Ovary (tissue), 9 donors: ENCODE measurements around the gene IGFBPL1. TPM values are rescaled to one million over a fixed set of nuclear protein-coding genes. Genes with fewer than 3 reads are reported as not detected.

Source experiments
- DNase-seq, 5 donors: peaks; one replicate each; pipeline ENCODE4 v3.0.0-alpha.2; 2019 to 2020
- H3K27ac ChIP-seq, 2 donors: fragments of 200-600 bp; one replicate each; pipeline versions ENCODE4 v1.5.1 to v1.8.0; 2019 to 2022
- H3K27me3 ChIP-seq: fragments of 200-600 bp; one replicate; pipeline ENCODE4 v1.8.0; 2022
- H3K36me3 ChIP-seq: fragments of 200-600 bp; sonication (generic); one replicate; pipeline ENCODE4 v1.5.1; 2019
- H3K4me1 ChIP-seq: one replicate; pipeline ENCODE4 v1.8.1; 2013; ENCODE audit warnings: mild to moderate bottlenecking, moderate library complexity; ENCODE audit not compliant: insufficient read depth
- H3K4me3 ChIP-seq: fragments of 200-600 bp; sonication (generic); one replicate; pipeline ENCODE4 v1.5.1; 2017
- H3K9me3 ChIP-seq, 2 donors: fragments of 200-600 bp in 1 of 2; sonication (generic) in 1 of 2; one replicate each; pipeline versions ENCODE4 v1.5.1 to v1.8.1; 2013 to 2019; ENCODE audit warnings: mild to moderate bottlenecking in 1 of 2, moderate library complexity in 1 of 2
- EP300 ChIP-seq: sonication (generic); formaldehyde crosslinking; IDR thresholded peaks from one replicate; pipeline ENCODE4 v1.6.1; 2017; ENCODE audit warnings: antibody characterized with exemption
- POLR2A ChIP-seq: fragments of 450-650 bp; IDR thresholded peaks from one replicate; pipeline ENCODE4 v1.6.1; 2017; ENCODE audit warnings: antibody characterized with exemption, mild to moderate bottlenecking, moderate library complexity
- WGBS, 3 donors: extraction: QIAGEN DNeasy Blood & Tissue Kit in 1 of 3; methylation state at CpG; one replicate each; pipeline versions ENCODE4 v1.1.5 to v1.1.7; 2013 to 2017; 5-methylcytosine and 5-hydroxymethylcytosine counted together
- intact Hi-C, 4 donors: fragments of 100-400 bp; cut with DNase I; formaldehyde crosslinking; loops; one replicate each; pipeline versions ENCODE4 v1.11.0 to v1.15.1; 2022 to 2023
- polyA plus RNA-seq, 2 donors: library from polyadenylated mRNA; stranded (reverse); fragments of 200-250 nt in 1 of 2; fragments of 350-450 nt in 1 of 2; fragmentation: Illumina TruSeq in 1 of 2; extraction: RNeasy Lipid Tissue Mini Kit (QIAGEN cat#74804) in 1 of 2; gene quantifications; one replicate each; pipeline ENCODE4 v1.2.3, GENCODE V29; 2013 to 2014
- total RNA-seq, 7 donors: library from RNA; depleted of rRNA in 2 of 7; stranded (reverse); fragments of >200 nt in 2 of 7; fragmentation: NEBNext Ultra II Directional in 3 of 7; extraction: Animal tissue kit (Norgen Biotek cat#: 25700) in 3 of 7; gene quantifications; one replicate each; pipeline versions ENCODE4 v1.1.0 to v1.2.4, GENCODE V29; 2016 to 2023
- TF ChIP-seq, protein P1 (sequence below), 3 donors: fragments of 450-650 bp in 2 of 3; fragments of 200-600 bp in 1 of 3; IDR thresholded peaks; one replicate each; pipeline versions ENCODE4 v1.5.1 to v1.8.0; 2016 to 2022; ENCODE audit warnings: antibody characterized with exemption in 3 of 3, mild to moderate bottlenecking in 1 of 3
- donor health status: DM: no; HTN: no; CAD: no; lungs with moderate emphysema.
- donor health status: DM: no; HTN: no; CAD: no.
- donor health status: Bipolar disorder and iron deficiency.
- donor health status: DM: yes; HTN: yes; CAD: no.
- donor health status: DM: no; HTN: no; CAD: no.
- donor health status: DM: yes; HTN: yes; CAD: no.

IGFBPL1 gene
- total and polyA plus RNA-seq, 9 donors = 0.28 to 0.42 (median 0.31) TPM; not detected in 6

- intact Hi-C loops = loop anchor here in 1 of 4 donors (10.0 kb wide), 1 partner anchor 888 kb away; the partner anchor contains the start of gene POLR1E
These were observed 51.3 kb downstream of the IGFBPL1 start for GRCh38 chr9:38372762-38373619.

GRCh38 chr9:38371495-38371894 lies 52.8 kb downstream of the IGFBPL1 start:
- intact Hi-C loops = loop anchor here in 1 of 4 donors (10.0 kb wide), 1 partner anchor 887 kb away; the partner anchor contains the start of gene POLR1E
- peak in 1 of 5 donors; percentile 33 for DNase-seq

More at GRCh38 chr9:38372762-38373619, 51.3 kb downstream of the IGFBPL1 start:
- H3K27ac ChIP-seq = no peak overlapping the region
- H3K4me3 ChIP-seq = no peak overlapping the region
- 67 to 83% (median 77%) methylated on average over 10 of the region's 10 CpGs for WGBS, 3 donors
- DNase-seq = no peak
- peaks cover 10% of the 10 kb centered on the region for H3K4me1 ChIP-seq
- no peaks in the 10 kb centered on the region for H3K36me3 ChIP-seq
- TF ChIP-seq, protein P1, sequence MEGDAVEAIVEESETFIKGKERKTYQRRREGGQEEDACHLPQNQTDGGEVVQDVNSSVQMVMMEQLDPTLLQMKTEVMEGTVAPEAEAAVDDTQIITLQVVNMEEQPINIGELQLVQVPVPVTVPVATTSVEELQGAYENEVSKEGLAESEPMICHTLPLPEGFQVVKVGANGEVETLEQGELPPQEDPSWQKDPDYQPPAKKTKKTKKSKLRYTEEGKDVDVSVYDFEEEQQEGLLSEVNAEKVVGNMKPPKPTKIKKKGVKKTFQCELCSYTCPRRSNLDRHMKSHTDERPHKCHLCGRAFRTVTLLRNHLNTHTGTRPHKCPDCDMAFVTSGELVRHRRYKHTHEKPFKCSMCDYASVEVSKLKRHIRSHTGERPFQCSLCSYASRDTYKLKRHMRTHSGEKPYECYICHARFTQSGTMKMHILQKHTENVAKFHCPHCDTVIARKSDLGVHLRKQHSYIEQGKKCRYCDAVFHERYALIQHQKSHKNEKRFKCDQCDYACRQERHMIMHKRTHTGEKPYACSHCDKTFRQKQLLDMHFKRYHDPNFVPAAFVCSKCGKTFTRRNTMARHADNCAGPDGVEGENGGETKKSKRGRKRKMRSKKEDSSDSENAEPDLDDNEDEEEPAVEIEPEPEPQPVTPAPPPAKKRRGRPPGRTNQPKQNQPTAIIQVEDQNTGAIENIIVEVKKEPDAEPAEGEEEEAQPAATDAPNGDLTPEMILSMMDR (IDR thresholded peaks at IDR 0.05) = no peak
- TF ChIP-seq POLR2A (no peak), EP300 (no peak)
- no peaks in the 10 kb centered on the region for H3K9me3 ChIP-seq
- H3K27me3 ChIP-seq = no peaks in the 10 kb centered on the region

GRCh38 chr9:38370176-38370575 lies 54.1 kb downstream of the IGFBPL1 start:
- H3K9me3 ChIP-seq = no peaks in the 10 kb centered on the region
- DNase-seq = no peak
- H3K27ac ChIP-seq = no peak overlapping the region
- WGBS, 3 donors = 61 to 72% (median 70%) methylated on average over 4 of the region's 4 CpGs
- no peak for TF ChIP-seq EP300
- TF ChIP-seq, protein P1 (IDR thresholded peaks at IDR 0.05) = no peak
- no peak for TF ChIP-seq POLR2A
- H3K27me3 ChIP-seq = no peaks in the 10 kb centered on the region
- no peaks in the 10 kb centered on the region for H3K36me3 ChIP-seq
- H3K4me1 ChIP-seq = no peaks in the 10 kb centered on the region
- intact Hi-C loops = loop anchor here in 1 of 4 donors (10.0 kb wide), 1 partner anchor 885 kb away; the partner anchor contains the start of gene POLR1E
- H3K4me3 ChIP-seq = no peak overlapping the region

More at GRCh38 chr9:38371495-38371894, 52.8 kb downstream of the IGFBPL1 start:
- Histone ChIP-seq H3K4me3 (no peak overlapping the region), H3K9me3 (no peaks in the 10 kb centered on the region), H3K36me3 (no peaks in the 10 kb centered on the region), H3K27ac (no peak overlapping the region), H3K27me3 (no peaks in the 10 kb centered on the region), H3K4me1 (peaks cover 6% of the 10 kb centered on the region)
- WGBS, 3 donors = 81 to 97% (median 92%) methylated on average over 2 of the region's 2 CpGs
- no peak for TF ChIP-seq EP300
- no peak for TF ChIP-seq POLR2A
- TF ChIP-seq, protein P1 (IDR thresholded peaks at IDR 0.05) = peak in 1 of 3 donors; percentile 14

- Histone ChIP-seq H3K4me3 (no peak overlapping the region), H3K27me3 (no peaks in the 10 kb centered on the region), H3K4me1 (no peaks in the 10 kb centered on the region), H3K9me3 (no peaks in the 10 kb centered on the region), H3K36me3 (no peaks in the 10 kb centered on the region), H3K27ac (no peak overlapping the region)
- no peak for DNase-seq
- TF ChIP-seq, protein P1 (IDR thresholded peaks at IDR 0.05) = no peak
- no peak for TF ChIP-seq EP300
- TF ChIP-seq POLR2A = no peak
- 68 to 78% (median 74%) methylated on average over 2 of the region's 2 CpGs for WGBS, 3 donors
- intact Hi-C loops = loop anchor here in 3 of 4 donors (10.0 kb wide), 4 partner anchors 46 to 454 kb away; no protein-coding TSS in a partner anchor
These were observed 55.5 kb downstream of the IGFBPL1 start for GRCh38 chr9:38368731-38369130.
